Measurements from ENCODE around the gene PXN. TPM values are rescaled to one million over a fixed set of nuclear protein-coding genes. Genes with fewer than 3 reads are reported as not detected.

PXN gene
- total RNA-seq, 1 experiment from 2014 or later, result 256 TPM

DNA sequence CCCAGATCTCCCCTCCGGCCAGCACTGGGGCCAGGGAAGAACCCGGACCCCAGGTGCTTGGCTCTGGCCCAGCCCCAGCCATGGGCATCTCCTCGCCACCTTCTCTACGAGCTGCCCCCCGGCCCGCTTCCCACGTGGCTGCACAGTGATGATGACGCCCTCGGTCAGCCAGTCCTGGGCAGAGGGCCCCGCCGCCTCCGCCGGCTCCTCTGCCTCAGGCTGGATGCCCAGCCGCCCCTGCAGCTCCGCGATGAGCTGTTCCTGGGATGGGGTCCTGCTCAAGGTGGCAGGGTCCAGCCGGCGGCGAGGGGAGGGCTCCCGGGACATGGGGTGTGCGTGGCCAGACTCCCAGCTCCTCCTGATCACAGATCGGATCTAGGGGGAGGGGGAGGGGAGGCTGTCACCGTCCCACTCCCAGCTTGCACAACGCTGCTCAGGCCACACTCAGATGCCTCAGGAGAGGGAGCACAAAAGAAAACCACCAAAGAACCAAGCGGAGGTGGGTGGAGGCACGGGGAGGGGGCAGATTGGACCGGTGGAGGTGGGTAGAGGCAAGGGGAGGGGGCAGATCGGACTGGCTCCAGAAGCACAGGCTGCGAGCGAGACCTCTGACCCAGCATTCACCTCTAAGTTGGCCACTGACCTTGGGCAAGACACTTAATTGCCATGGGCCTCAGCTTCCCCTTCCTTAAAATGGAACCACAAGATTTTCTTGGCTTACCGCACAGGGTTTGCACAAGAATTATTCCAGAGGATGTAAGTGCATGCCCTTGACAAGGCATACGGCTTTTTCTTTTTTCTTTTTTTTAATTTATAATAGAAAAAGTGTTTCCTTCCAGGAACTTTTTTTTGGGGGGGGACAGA, 48.6 kb downstream of the PXN start:
- intact Hi-C loops (cut with micrococcal nuclease), result no loop called here
- TF ChIP-seq, protein P1, sequence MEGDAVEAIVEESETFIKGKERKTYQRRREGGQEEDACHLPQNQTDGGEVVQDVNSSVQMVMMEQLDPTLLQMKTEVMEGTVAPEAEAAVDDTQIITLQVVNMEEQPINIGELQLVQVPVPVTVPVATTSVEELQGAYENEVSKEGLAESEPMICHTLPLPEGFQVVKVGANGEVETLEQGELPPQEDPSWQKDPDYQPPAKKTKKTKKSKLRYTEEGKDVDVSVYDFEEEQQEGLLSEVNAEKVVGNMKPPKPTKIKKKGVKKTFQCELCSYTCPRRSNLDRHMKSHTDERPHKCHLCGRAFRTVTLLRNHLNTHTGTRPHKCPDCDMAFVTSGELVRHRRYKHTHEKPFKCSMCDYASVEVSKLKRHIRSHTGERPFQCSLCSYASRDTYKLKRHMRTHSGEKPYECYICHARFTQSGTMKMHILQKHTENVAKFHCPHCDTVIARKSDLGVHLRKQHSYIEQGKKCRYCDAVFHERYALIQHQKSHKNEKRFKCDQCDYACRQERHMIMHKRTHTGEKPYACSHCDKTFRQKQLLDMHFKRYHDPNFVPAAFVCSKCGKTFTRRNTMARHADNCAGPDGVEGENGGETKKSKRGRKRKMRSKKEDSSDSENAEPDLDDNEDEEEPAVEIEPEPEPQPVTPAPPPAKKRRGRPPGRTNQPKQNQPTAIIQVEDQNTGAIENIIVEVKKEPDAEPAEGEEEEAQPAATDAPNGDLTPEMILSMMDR (IDR thresholded peaks at IDR 0.05; ENCODE audit: unreplicated experiment), result no peak
- DNase-seq (ENCODE audit: unreplicated experiment), result no peak
- Mint-ChIP-seq H3K27me3 (ENCODE audit: insufficient read depth, unreplicated experiment) (no peaks in the 10 kb centered on the region), H3K36me3 (ENCODE audit: insufficient read depth, unreplicated experiment) (peaks cover 100% of the 10 kb centered on the region), H3K9me3 (ENCODE audit: unreplicated experiment) (no peaks in the 10 kb centered on the region), H3K4me3 (ENCODE audit: unreplicated experiment) (no peak overlapping the region), H3K27ac (ENCODE audit: low read depth, unreplicated experiment) (no peak overlapping the region), H3K4me1 (ENCODE audit: insufficient read depth, unreplicated experiment) (no peaks in the 10 kb centered on the region)
- ChIA-PET CTCF (interaction anchor here (0.5 to 4.8 kb wide), 6 partner anchors 9 to 1855 kb away, joined by 3 to 38 read pairs (median 4); partner anchors contain the start of gene PXN), POLR2A (interaction anchor here (1.1 to 17.7 kb wide), 4 partner anchors 9 to 19 kb away, joined by 3 to 257 read pairs (median 4); partner anchors contain the start of genes GCN1 and RPLP0)
- BruUV-seq (replicated peaks), result no TSS peak

DNA sequence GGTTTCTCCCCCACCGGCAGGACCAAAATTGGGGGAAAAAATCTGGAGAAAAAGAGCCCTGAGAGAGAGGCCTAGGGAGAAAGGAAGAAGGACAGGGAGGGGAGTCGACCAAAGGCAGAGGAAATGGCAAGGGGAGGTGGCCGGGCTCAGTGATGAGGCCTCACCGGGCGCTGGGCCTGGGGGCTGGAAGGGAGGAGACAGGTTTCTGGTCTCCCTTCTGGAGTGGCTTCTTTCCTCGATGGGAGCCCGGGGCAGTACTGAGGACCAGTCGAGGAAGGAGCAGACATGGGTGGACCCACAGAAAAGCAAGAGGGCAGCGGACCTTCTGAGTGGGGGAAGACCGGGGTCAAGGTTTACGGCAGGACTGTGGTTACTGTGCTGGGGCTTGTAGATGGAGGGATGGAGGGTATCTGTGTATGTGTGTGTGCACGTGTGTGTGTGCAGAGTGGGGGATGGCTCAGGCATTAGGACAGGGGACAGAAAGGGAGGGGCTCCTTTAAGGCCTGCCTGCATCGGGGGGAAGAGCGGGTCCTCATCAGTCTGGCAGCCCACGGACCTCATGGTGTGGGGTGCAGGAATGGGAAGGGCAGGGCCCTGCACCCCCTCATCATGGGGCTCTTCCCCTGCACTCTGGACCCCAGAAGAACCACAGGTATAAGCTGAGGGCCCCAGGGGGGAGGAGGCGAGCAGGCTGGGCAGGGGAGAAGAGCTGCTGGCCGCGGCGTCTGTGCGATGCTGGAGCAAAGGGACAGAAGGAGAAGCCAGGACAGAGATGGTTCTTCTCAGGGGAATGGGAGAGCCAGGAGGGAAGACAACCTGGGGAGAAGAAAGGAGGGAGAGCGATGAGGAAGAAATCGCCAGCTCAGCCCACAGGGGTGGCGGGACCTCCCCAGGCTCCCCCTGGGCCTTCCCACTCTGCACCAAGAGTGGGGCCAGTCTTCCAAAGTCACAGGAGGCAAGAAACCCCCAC, 49.5 kb downstream of the PXN start:
- Mint-ChIP-seq H3K36me3 (ENCODE audit: insufficient read depth, unreplicated experiment) (peaks cover 100% of the 10 kb centered on the region), H3K4me3 (ENCODE audit: unreplicated experiment) (no peak overlapping the region), H3K27me3 (ENCODE audit: insufficient read depth, unreplicated experiment) (no peaks in the 10 kb centered on the region), H3K27ac (ENCODE audit: low read depth, unreplicated experiment) (peak overlapping the region; percentile 75), H3K4me1 (ENCODE audit: insufficient read depth, unreplicated experiment) (no peaks in the 10 kb centered on the region), H3K9me3 (ENCODE audit: unreplicated experiment) (no peaks in the 10 kb centered on the region)
- POLR2A ChIA-PET, result interaction anchor here (1.1 to 17.7 kb wide), 4 partner anchors 8 to 18 kb away, joined by 3 to 257 read pairs (median 4); partner anchors contain the start of genes GCN1 and RPLP0
- TF ChIP-seq, protein P1 (IDR thresholded peaks at IDR 0.05; ENCODE audit: unreplicated experiment), result no peak
- BruUV-seq (replicated peaks), result no TSS peak
- CTCF ChIA-PET, result interaction anchor here (0.5 to 4.8 kb wide), 4 partner anchors 10 to 127 kb away, joined by 3 to 38 read pairs (median 4); partner anchors contain the start of gene PXN
- intact Hi-C loops (cut with micrococcal nuclease), result no loop called here
- no peak for DNase-seq (ENCODE audit: unreplicated experiment)

DNA sequence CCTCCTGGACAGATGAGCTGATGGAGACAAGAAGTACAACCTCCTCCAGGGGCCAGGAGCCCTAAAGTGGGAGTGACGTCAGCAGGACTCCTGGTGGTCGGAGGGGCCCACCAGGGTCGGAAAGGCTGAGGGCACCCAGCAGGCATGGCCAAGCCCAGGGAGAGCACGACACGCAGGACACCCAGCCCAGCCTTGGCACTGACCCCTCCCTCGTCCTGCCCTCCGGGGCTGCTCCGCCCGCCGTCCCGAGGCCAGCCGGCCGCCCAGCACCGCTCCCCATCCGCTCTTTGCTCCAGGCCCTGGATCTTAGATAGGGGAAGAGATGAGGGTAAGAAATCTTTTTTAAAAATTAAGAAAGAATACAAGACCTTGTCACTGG, 50.2 kb downstream of the PXN start:
- CTCF ChIA-PET, result interaction anchor here (0.6 to 0.9 kb wide), 2 partner anchors 14 to 15 kb away, joined by 3 read pairs; no protein-coding TSS in a partner anchor
- intact Hi-C loops (cut with micrococcal nuclease), result no loop called here
- POLR2A ChIA-PET, result interaction anchor here (0.7 kb wide), 1 partner anchor 241 kb away, joined by 3 read pairs; no protein-coding TSS in a partner anchor
- no peak overlapping the region for H3K4me3 Mint-ChIP-seq (ENCODE audit: unreplicated experiment)
- no peaks in the 10 kb centered on the region for H3K4me1 Mint-ChIP-seq (ENCODE audit: insufficient read depth, unreplicated experiment)
- no TSS peak for BruUV-seq (replicated peaks)
- DNase-seq (ENCODE audit: unreplicated experiment), result no peak
- TF ChIP-seq, protein P1 (IDR thresholded peaks at IDR 0.05; ENCODE audit: unreplicated experiment), result no peak
- H3K36me3 Mint-ChIP-seq (ENCODE audit: insufficient read depth, unreplicated experiment), result peaks cover 100% of the 10 kb centered on the region
- no peaks in the 10 kb centered on the region for H3K27me3 Mint-ChIP-seq (ENCODE audit: insufficient read depth, unreplicated experiment)
- no peaks in the 10 kb centered on the region for H3K9me3 Mint-ChIP-seq (ENCODE audit: unreplicated experiment)
- H3K27ac Mint-ChIP-seq (ENCODE audit: low read depth, unreplicated experiment), result no peak overlapping the region

Data from MCF 10A (cell line).